Brain microvascular endothelial cell (primary cell): Measurements from ENCODE around the gene ARFIP1.
"Not testable (repeated sequence)": the region's sequence is repeated elsewhere in the genome, so short reads cannot be mapped to it uniquely, and the experiment has no call there.

Source experiments
- DNase-seq: peaks from one replicate; pipeline ENCODE4 v3.0.0-alpha.2; 2020
- H3K27ac ChIP-seq: fragments of 250-450 bp; sonication (Bioruptor Pico); 2 replicates; pipeline ENCODE4 v1.5.1; 2020; ENCODE audit warnings: mild to moderate bottlenecking, moderate library complexity
- H3K27me3 ChIP-seq: fragments of 250-450 bp; sonication (Bioruptor Pico); replicated peaks from 2 replicates; pipeline ENCODE4 v1.5.1; 2020; ENCODE audit warnings: mild to moderate bottlenecking
- H3K36me3 ChIP-seq: fragments of 250-450 bp; sonication (Bioruptor Pico); replicated peaks from 2 replicates; pipeline ENCODE4 v1.5.1; 2020; ENCODE audit warnings: mild to moderate bottlenecking
- H3K4me3 ChIP-seq: 2 replicates; pipeline ENCODE4 v1.5.1; 2011; ENCODE audit warnings: low read depth, mild to moderate bottlenecking, control low read depth, low read length, moderate library complexity
- CTCF ChIP-seq: IDR thresholded peaks from 2 replicates; pipeline ENCODE4 v1.5.1; 2011; ENCODE audit warnings: low read depth, mild to moderate bottlenecking, moderate library complexity, low read length, control low read depth, inconsistent platforms; ENCODE audit errors: missing control alignments
- in situ Hi-C: cut with HindIII; loops from 2 replicates; pipeline ENCODE4 v1.10.0; 2017; ENCODE audit warnings: low sequenced_read_pairs, low pct_ligation_motif_present

Gene ARFIP1

GRCh38 chr4:152735906-152736305 is 43.8 kb upstream of the ARFIP1 start:
- DNase-seq: no peak
- Histone ChIP-seq H3K4me3 (no peak overlapping the region), H3K36me3 (no peaks in the 10 kb centered on the region), H3K27me3 (no peaks in the 10 kb centered on the region), H3K27ac (no peak overlapping the region)
- in situ Hi-C loops: no loop called here
- peak; percentile 12 for TF ChIP-seq CTCF

GRCh38 chr4:152738827-152739226 is 40.9 kb upstream of the ARFIP1 start:
- Histone ChIP-seq H3K4me3 (no peak overlapping the region), H3K36me3 (no peaks in the 10 kb centered on the region), H3K27me3 (no peaks in the 10 kb centered on the region), H3K27ac (no peak overlapping the region)
- in situ Hi-C loops: no loop called here
- DNase-seq: no peak
- TF ChIP-seq CTCF: no peak

GRCh38 chr4:152747444-152747843 is 32.3 kb upstream of the ARFIP1 start:
- no peak for TF ChIP-seq CTCF
- Histone ChIP-seq H3K36me3 (no peaks in the 10 kb centered on the region), H3K27me3 (no peaks in the 10 kb centered on the region), H3K27ac (no peak overlapping the region), H3K4me3 (no peak overlapping the region)
- DNase-seq: no peak
- in situ Hi-C loops: no loop called here

- no peak overlapping the region for H3K27ac ChIP-seq
- no peak for DNase-seq
- no peak overlapping the region for H3K4me3 ChIP-seq
- TF ChIP-seq CTCF: no peak
- H3K27me3 ChIP-seq: no peaks in the 10 kb centered on the region
- in situ Hi-C loops: no loop called here
- no peaks in the 10 kb centered on the region for H3K36me3 ChIP-seq
Observed at GRCh38 chr4:152748619-152749018, 31.1 kb upstream of the ARFIP1 start.

- TF ChIP-seq CTCF: no peak
- in situ Hi-C loops: no loop called here
- DNase-seq: no peak
- Histone ChIP-seq H3K4me3 (no peak overlapping the region), H3K27ac (no peak overlapping the region), H3K27me3 (no peaks in the 10 kb centered on the region), H3K36me3 (no peaks in the 10 kb centered on the region)
Observed at GRCh38 chr4:152763796-152764195, 16.0 kb upstream of the ARFIP1 start.

GRCh38 chr4:152765069-152765737 is 14.6 kb upstream of the ARFIP1 start:
- DNase-seq, H3K4me3 ChIP-seq, H3K27me3 ChIP-seq, H3K27ac ChIP-seq, in situ Hi-C loops, H3K36me3 ChIP-seq: not testable (repeated sequence)
